T-helper 2 cell treated with Interferon-gamma antibody and Interleukin-4, amounts not matched to agents 5 μg/mL and 100 μg/mL, for 36 hours (primary cell): ENCODE data around the gene ZBTB18.
"Not testable (repeated sequence)": the region's sequence is repeated elsewhere in the genome, so short reads cannot be mapped to it uniquely, and the experiment has no call there.

Experiments
- DNase-seq: peaks from one replicate; pipeline ENCODE4 v3.0.0; 2021; ENCODE audit warnings: low spot score
- H3K27ac Mint-ChIP-seq: one replicate; pipeline ENCODE4 v1.8.0; 2021; ENCODE audit warnings: mild to moderate bottlenecking, mixed read lengths
- H3K27me3 Mint-ChIP-seq: one replicate; pipeline ENCODE4 v1.8.0; 2021; ENCODE audit warnings: low read depth, mixed read lengths
- H3K36me3 Mint-ChIP-seq: one replicate; pipeline ENCODE4 v1.8.0; 2021; ENCODE audit warnings: low read depth, mixed read lengths
- H3K4me1 Mint-ChIP-seq: one replicate; pipeline ENCODE4 v1.8.0; 2021; ENCODE audit warnings: low read depth, mixed read lengths
- H3K4me3 Mint-ChIP-seq: one replicate; pipeline ENCODE4 v1.8.0; 2022; ENCODE audit warnings: mild to moderate bottlenecking, moderate library complexity, mixed read lengths
- H3K9me3 Mint-ChIP-seq: one replicate; pipeline ENCODE4 v1.8.0; 2021; ENCODE audit warnings: mixed read lengths

The ZBTB18 gene

DNA sequence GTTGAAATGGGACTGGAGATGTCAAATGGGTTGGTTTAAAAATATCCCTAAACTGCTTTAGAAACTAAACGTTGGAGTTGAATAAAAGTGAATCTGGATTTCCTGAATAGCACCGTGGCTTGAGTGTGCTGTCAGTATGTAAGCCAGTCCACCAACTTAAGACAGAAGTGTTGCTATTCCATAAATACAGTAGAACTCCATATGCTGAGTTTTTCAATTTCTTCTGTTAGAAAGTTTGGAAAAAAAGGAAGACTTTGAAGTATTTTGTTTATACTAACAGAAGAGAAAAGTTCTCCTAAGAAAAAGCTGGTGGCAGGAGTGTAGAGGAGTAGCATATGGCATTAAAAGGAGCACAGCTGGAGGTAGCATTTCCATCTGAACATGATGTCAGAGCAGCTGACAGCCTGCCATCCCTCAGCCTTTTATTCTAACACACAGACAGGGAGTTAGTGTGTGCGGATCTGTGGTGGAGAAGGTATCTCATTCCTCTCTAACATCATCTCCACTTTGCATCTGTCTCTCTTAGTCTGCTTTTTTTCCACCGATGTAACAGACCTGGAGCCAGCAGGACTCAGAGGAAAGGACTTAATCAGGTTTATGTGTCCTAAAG lies at the start of gene ZBTB18:
Gene ZBTB18, plus strand, starts transcription at position 449 of the 610 bp plus-strand sequence. Its CDS starts 149 bp downstream, at position 598.
- peak within 1 kb of the TSS; percentile 28 for H3K27ac Mint-ChIP-seq

DNA sequence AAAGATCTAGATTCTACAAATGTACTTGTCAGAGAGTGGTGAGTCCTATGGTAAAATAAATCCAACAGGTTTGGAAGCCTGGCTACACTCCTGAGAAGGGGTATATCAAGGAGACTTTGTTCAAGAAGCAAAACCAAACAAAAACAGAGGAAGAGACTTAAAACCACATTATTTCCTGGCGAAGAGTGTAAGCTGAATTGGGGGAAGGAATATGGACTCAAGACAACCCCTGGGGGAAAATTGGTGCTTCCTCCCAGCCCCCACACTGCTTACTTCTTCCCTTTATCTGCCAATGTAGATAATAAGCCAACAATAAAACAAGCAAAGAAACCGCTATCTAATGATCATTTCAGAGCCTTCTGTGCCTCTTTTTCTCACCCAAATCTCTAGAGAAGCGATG lies 48.4 kb upstream of the ZBTB18 start:
- no peak overlapping the region for H3K27ac Mint-ChIP-seq
- H3K4me1 Mint-ChIP-seq, result peaks cover 13% of the 10 kb centered on the region
- H3K9me3 Mint-ChIP-seq, result no peaks in the 10 kb centered on the region
- H3K27me3 Mint-ChIP-seq, result no peaks in the 10 kb centered on the region
- H3K36me3 Mint-ChIP-seq, result no peaks in the 10 kb centered on the region
- DNase-seq, result no peak
- peak overlapping the region; percentile 14 for H3K4me3 Mint-ChIP-seq

More for the DNA sequence above, at the start of gene ZBTB18:
- peaks cover 36% of the 10 kb centered on the region for H3K27me3 Mint-ChIP-seq
- peaks cover 2% of the 10 kb centered on the region for H3K36me3 Mint-ChIP-seq
- no peaks in the 10 kb centered on the region for H3K9me3 Mint-ChIP-seq
- peak within 1 kb of the TSS; percentile 95 for H3K4me3 Mint-ChIP-seq
- DNase-seq, result no peak
- peaks cover 27% of the 10 kb centered on the region for H3K4me1 Mint-ChIP-seq

DNA sequence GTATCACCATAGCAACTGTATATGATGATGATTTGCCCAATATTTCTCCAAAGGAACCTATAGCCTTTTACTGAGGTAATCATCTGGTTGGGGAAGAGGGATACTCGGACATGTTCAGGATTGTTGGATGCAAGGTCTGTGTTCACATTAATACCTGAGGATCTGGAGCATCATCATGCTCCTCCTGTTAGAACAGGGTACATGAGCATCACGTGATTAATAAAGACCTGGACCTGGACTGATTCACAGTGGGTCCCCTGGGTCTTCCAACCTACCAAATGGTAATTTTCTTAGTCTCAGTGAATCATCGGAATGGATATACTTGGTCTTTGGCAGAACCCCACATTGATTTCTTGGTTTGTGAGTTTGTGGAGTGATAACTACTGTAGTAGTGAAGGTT lies 45.6 kb upstream of the ZBTB18 start:
- Mint-ChIP-seq H3K4me1 (peaks cover 13% of the 10 kb centered on the region), H3K9me3 (no peaks in the 10 kb centered on the region), H3K27ac (no peak overlapping the region), H3K36me3 (no peaks in the 10 kb centered on the region), H3K4me3 (no peak overlapping the region), H3K27me3 (no peaks in the 10 kb centered on the region)
- no peak for DNase-seq

DNA sequence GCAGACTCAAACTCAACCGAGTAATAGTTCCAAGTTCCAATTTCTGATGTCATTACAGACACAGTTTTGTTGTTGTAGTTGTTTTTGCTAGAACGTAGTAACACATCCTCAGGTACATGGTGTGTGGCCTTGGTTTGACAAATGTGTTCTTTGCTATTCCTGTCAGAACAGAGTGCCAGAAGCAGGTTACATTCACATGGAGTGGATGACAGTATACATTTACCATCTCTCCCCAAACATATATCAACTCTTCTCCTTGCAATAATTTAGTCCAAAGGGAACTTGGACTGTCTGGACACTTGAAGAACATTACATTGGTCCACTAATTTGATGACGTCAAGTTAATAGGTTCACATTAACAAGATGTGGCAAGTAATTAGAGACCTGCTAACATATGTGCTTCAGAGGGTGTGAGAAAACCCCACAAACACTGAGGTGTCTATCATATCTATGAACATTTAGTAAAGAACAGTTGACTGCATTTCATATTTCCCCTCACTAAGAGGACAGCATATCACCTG lies 44.6 kb upstream of the ZBTB18 start:
- H3K4me3 Mint-ChIP-seq, result no peak overlapping the region
- H3K4me1 Mint-ChIP-seq, result peaks cover 13% of the 10 kb centered on the region
- H3K27ac Mint-ChIP-seq, result no peak overlapping the region
- no peaks in the 10 kb centered on the region for H3K27me3 Mint-ChIP-seq
- no peaks in the 10 kb centered on the region for H3K36me3 Mint-ChIP-seq
- DNase-seq, result no peak
- no peaks in the 10 kb centered on the region for H3K9me3 Mint-ChIP-seq

DNA sequence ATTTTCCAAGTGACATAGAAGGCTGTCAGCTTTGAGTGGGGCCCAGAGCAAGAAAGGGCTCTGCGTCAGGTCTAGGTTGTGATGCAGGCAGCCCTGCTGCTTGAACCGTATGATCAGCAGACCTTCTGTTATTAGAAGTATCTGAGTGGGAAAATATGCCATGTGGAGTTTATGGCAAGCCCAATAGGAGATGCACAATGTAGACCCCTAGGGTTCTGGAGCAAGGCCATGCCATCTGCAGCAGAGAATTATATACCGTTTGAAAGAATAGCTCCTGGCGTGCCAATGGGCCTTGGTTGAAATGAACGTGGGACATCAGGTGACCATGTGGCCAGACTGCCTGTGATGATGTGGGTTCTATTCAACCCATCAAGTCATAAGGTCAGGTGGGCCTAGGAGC lies 44.1 kb upstream of the ZBTB18 start:
- no peak for DNase-seq
- H3K4me3 Mint-ChIP-seq, result no peak overlapping the region
- no peaks in the 10 kb centered on the region for H3K27me3 Mint-ChIP-seq
- H3K36me3 Mint-ChIP-seq, result no peaks in the 10 kb centered on the region
- H3K27ac Mint-ChIP-seq, result no peak overlapping the region
- H3K9me3 Mint-ChIP-seq, result no peaks in the 10 kb centered on the region
- H3K4me1 Mint-ChIP-seq, result peaks cover 13% of the 10 kb centered on the region

DNA sequence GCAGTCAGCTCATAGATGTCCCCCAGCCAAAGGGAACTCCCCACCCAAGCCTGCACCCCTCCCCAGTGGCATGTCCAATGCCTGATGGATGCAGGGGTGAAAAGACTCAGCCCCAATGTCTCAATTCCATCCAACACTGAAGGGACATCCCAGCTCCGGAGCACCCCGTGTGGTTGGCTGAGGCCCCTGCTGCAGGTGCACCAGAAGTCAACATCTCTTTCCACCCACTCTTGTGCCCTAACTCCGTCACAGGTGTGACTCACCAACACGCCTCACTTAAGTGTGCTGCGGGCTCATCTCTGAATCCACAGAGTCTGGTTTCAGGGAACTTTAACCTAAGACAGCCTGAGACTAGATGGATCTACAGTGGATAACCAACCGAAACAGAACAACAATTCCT lies 40.9 kb upstream of the ZBTB18 start:
- H3K36me3 Mint-ChIP-seq, result no peaks in the 10 kb centered on the region
- H3K27me3 Mint-ChIP-seq, result no peaks in the 10 kb centered on the region
- no peaks in the 10 kb centered on the region for H3K9me3 Mint-ChIP-seq
- H3K4me3 Mint-ChIP-seq, result no peak overlapping the region
- no peak overlapping the region for H3K27ac Mint-ChIP-seq
- peak; percentile 27 for DNase-seq
- no peaks in the 10 kb centered on the region for H3K4me1 Mint-ChIP-seq

DNA sequence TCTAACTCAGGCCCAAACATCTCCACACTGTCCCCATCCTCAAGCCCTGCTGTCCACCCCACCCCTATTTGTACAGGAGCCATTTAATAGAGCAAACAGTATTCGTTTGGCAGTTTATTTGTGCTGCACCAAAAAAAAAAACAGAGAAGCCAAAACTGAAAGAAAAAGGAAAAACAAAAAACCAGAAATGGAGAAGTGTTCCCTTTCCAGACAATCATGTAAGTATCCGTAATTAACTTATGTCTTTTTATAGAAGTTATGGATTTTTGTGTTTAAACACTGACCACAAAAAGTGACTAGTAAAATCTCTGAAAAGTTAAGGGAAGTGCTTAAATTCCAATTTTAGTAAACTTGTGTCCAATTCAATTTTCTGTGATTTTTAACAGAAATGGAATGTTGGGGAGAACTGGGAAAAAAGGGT lies 40.4 kb upstream of the ZBTB18 start:
- no peak for DNase-seq
- H3K9me3 Mint-ChIP-seq, result no peaks in the 10 kb centered on the region
- H3K27ac Mint-ChIP-seq, result no peak overlapping the region
- H3K27me3 Mint-ChIP-seq, result no peaks in the 10 kb centered on the region
- no peaks in the 10 kb centered on the region for H3K4me1 Mint-ChIP-seq
- H3K36me3 Mint-ChIP-seq, result no peaks in the 10 kb centered on the region
- H3K4me3 Mint-ChIP-seq, result no peak overlapping the region

DNA sequence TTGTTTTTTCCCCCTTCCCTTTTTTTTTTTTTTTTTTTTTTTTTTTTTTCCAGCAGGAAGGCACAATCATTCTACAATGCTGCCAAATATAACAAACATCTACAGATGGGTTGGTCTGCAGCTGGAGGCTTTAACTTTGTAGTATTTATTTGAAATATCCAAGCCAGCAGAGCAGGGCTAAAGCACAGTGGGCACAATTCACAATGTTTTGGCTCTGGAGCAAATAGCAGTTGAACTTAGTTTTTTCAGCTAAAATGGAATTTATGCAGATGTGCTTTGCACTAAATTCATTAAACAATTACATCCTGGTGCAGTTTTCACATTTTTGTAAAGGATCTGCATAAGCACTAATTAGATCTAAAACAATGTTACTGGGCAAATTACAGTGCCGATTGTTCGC lies 39.8 kb upstream of the ZBTB18 start:
- H3K36me3 Mint-ChIP-seq, result no peaks in the 10 kb centered on the region

DNA sequence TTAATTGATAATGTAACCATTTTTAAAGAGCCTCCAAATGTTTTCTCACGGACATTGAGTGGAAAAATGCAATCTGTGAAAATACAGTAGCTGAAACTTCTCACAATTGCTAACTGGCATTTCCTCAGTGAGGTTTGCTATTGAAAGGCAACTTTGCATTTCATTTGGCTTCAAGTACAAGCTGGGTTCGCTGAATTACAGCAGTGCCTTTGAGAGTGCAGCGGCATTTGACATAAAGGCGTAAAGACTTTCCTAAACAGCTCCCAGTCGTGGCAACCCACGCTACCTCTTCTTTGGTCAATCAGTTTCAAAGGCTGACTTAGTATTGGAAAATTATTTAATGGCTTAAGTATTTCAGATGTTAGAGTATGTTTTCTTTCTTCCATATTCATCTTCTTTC lies 39.3 kb upstream of the ZBTB18 start:
- no peaks in the 10 kb centered on the region for H3K36me3 Mint-ChIP-seq
- DNase-seq, result no peak
- no peak overlapping the region for H3K4me3 Mint-ChIP-seq
- no peak overlapping the region for H3K27ac Mint-ChIP-seq
- H3K9me3 Mint-ChIP-seq, result no peaks in the 10 kb centered on the region
- H3K4me1 Mint-ChIP-seq, result no peaks in the 10 kb centered on the region
- H3K27me3 Mint-ChIP-seq, result no peaks in the 10 kb centered on the region

More for the DNA sequence above, 39.8 kb upstream of the ZBTB18 start:
- Mint-ChIP-seq H3K4me1 (no peaks in the 10 kb centered on the region), H3K9me3 (no peaks in the 10 kb centered on the region), H3K27ac (no peak overlapping the region), H3K4me3 (no peak overlapping the region), H3K27me3 (no peaks in the 10 kb centered on the region)
- DNase-seq, result no peak

DNA sequence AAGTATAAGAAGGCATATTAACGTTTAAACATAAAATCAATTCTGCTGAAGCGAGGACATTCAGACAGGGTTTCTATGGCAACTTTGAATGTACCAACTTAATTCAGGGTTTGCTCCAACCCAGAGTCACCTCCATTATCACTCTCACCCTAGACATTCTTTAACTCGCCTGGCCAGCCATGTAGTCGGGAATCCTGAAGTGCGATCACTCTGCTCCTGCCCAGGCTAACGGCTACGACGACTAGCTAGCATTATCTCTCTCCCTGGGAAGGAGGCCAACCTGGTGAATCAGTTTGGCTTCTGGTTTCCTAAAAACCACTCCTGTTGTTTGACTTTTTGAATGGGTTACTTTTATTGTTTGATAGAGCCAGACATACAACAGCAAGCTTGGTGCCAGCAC lies 38.9 kb upstream of the ZBTB18 start:
- H3K4me1 Mint-ChIP-seq, result no peaks in the 10 kb centered on the region
- H3K27me3 Mint-ChIP-seq, result no peaks in the 10 kb centered on the region
- no peak for DNase-seq
- H3K27ac Mint-ChIP-seq, result no peak overlapping the region
- no peaks in the 10 kb centered on the region for H3K36me3 Mint-ChIP-seq
- no peak overlapping the region for H3K4me3 Mint-ChIP-seq
- no peaks in the 10 kb centered on the region for H3K9me3 Mint-ChIP-seq

DNA sequence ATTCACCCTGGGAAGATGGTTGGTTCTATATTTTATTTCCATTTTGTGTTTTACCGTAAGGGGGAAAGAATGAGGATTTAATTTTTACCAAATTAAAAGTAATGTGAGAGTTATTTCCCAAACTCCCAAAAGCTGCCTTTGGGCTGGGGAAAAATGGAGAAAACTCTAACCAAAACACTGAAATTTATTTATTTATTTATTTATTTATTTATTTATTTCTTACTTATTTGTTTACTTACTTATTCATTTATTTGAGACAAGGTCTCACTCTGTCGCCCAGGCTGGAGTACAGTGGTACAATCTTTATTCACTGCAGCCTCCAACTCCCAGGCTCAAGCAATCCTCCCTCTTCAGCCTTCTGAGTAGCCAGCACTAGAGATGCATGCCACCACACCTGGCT lies 38.0 kb upstream of the ZBTB18 start:
- no peaks in the 10 kb centered on the region for H3K9me3 Mint-ChIP-seq
- H3K36me3 Mint-ChIP-seq, result no peaks in the 10 kb centered on the region
- no peak for DNase-seq
- no peaks in the 10 kb centered on the region for H3K27me3 Mint-ChIP-seq
- H3K4me1 Mint-ChIP-seq, result no peaks in the 10 kb centered on the region
- H3K4me3 Mint-ChIP-seq, result no peak overlapping the region
- no peak overlapping the region for H3K27ac Mint-ChIP-seq

DNA sequence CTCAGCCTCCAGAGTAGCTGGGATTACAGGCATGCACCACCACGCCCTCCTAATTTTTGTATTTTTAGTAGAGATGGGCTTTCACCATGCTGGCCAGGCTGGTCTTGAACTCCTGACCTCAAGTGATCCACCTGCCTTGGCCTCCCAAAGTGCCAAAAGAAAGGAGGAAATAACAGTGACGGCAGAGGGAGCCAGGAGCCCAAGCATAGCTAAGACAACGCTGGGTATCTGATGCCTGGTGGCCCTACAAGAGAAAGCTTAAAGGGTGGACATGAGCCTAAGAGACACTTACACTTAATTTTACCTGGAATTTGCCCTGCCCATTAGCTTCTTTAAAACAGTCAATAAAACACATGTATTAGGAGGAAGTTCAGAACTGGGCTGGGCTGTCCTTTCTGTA lies 36.2 kb upstream of the ZBTB18 start:
- not testable (repeated sequence) for H3K9me3 Mint-ChIP-seq, H3K27ac Mint-ChIP-seq

DNA sequence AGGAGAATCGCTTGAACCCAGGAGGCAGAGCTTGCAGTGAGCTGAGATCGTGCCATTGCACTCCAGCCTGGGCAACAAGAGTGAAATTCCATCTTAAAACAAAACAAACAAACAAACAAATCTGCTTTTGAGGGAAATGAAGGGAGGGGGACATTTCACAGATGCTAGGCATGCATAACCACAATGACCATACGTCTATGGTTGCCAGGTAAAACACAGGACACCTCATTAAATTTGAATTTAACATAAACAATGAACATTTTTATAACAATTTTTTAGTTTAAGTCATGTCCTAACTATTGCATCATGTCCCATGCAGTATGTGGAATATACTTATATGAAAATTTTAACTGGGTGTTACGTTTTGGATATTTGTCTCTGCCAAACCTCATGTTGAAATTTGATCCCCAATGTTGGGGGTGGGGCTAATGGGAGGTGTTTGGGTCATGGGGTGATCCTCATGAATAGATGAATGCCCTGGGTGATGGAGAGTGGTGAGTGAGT lies 31.0 kb upstream of the ZBTB18 start:
- Mint-ChIP-seq H3K4me1 (no peaks in the 10 kb centered on the region), H3K9me3 (no peaks in the 10 kb centered on the region)

More for the DNA sequence above, 36.2 kb upstream of the ZBTB18 start:
- H3K36me3 Mint-ChIP-seq, H3K4me1 Mint-ChIP-seq, H3K4me3 Mint-ChIP-seq, H3K27me3 Mint-ChIP-seq, DNase-seq: not testable (repeated sequence)

DNA sequence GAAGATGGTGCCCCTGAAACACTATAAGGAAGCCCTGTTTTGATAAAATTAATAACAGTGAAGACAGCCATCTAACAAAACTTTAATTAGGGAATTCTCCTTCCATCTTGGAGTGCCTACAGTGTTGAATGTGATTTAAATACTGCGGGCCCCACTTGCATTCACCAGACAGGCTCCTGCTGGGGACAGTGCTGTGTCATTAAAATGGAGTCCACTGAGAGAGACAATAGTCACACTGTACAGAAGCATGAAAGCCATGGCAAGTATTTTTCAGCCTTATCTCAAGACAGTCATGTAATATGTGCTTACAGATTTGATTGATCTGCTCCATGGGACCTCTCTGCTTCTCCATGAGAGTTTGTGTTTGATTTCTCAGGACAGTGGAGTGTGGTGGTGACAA lies 29.7 kb upstream of the ZBTB18 start:
- Mint-ChIP-seq H3K9me3 (no peaks in the 10 kb centered on the region), H3K27me3 (peaks cover 3% of the 10 kb centered on the region), H3K4me1 (no peaks in the 10 kb centered on the region), H3K4me3 (no peak overlapping the region), H3K27ac (no peak overlapping the region), H3K36me3 (no peaks in the 10 kb centered on the region)
- DNase-seq, result no peak

More for the DNA sequence above, 31.0 kb upstream of the ZBTB18 start:
- DNase-seq, result no peak
- no peak overlapping the region for H3K27ac Mint-ChIP-seq
- H3K36me3 Mint-ChIP-seq, result no peaks in the 10 kb centered on the region
- no peak overlapping the region for H3K4me3 Mint-ChIP-seq
- no peaks in the 10 kb centered on the region for H3K27me3 Mint-ChIP-seq

DNA sequence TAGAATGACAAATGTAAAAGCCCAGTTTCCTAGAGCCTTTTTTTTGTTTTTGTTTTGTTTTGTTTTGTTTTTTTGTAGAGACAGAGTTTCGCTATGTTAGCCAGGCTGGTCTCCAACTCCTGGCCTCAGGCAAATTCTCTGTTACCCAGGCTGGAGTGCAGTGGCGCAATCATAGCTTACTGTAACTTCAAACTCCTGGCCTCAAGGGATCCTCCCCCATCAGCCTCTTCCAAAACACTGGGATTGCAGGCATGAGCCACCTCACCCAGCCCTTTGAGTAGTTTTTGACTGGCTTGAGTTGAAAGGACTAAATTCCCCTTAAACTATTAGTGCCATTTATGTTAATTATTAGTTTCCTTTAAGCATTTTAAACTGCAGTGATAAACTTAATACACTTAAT lies 28.8 kb upstream of the ZBTB18 start:
- Mint-ChIP-seq H3K4me1 (no peaks in the 10 kb centered on the region), H3K27me3 (peaks cover 3% of the 10 kb centered on the region), H3K27ac (no peak overlapping the region), H3K9me3 (no peaks in the 10 kb centered on the region), H3K36me3 (no peaks in the 10 kb centered on the region), H3K4me3 (no peak overlapping the region)
- no peak for DNase-seq
